HCT116 (cell line): ENCODE data around the gene NAXE. TPM values are rescaled to one million over a fixed set of nuclear protein-coding genes. Genes with fewer than 3 reads are reported as not detected.

Experiments
- ATAC-seq: fragments of 200-7000 bp; cut with Tn5 transposase; 2 replicates; pipeline ENCODE4 v1.9.1; 2020; ENCODE audit warnings: mild to moderate bottlenecking, moderate library complexity
- BruUV-seq: library from RNA; stranded (reverse); fragments of 400-500 nt; replicated peaks from 2 replicates; lab custom pipeline; 2021; lab: Mats Ljungman, UMichigan
- CTCF ChIA-PET: fragments of 300-600 bp; sonication (Branson Sonifier 250); formaldehyde crosslinking; loops from one replicate; lab custom pipeline; 2021; ENCODE audit warnings: antibody characterized with exemption; lab: Charles Lee
- POLR2A ChIA-PET: fragments of 300-600, 350-600 bp; sonication (Branson Sonifier 250); formaldehyde crosslinking; loops from one replicate; lab custom pipeline; 2021; ENCODE audit warnings: antibody characterized with exemption; lab: Charles Lee
- RAD21 ChIA-PET, 2 experiments: fragments of 300-600 bp; sonication (Branson Sonifier 250); formaldehyde crosslinking; loops; one replicate each; lab custom pipeline; 2023; ENCODE audit warnings: low total read pairs in 2 of 2; ENCODE audit not compliant: uncharacterized antibody in 2 of 2, unreplicated experiment in 2 of 2, low non-redundant PET in 1 of 2; lab: Charles Lee
- DNase-seq: peaks from one replicate; pipeline ENCODE4 v3.0.0-alpha.2; 2010; ENCODE audit warnings: low read depth, low spot score
- H2AFZ ChIP-seq: fragments of 200-600 bp; shearing (Covaris generic), sonication (generic); 2 replicates; pipeline ENCODE4 v1.6.1; 2017; ENCODE audit warnings: low read depth, mixed run types, mixed read lengths, antibody characterized with exemption, low read length; ENCODE audit not compliant: poor library complexity, severe bottlenecking
- H3K27ac ChIP-seq: 2 replicates; pipeline ENCODE4 v1.5.1; 2012; ENCODE audit warnings: low read depth, low read length
- H3K27me3 ChIP-seq: fragments of 200-600 bp; sonication (generic); 2 replicates; pipeline ENCODE4 v1.6.1; 2016; ENCODE audit warnings: mixed run types, low read length, mixed read lengths; ENCODE audit not compliant: insufficient read depth
- H3K36me3 ChIP-seq, 2 experiments: fragments of 200-500 bp in 1 of 2; fragments of 200-600 bp in 1 of 2; sonication (Bioruptor generic) in 1 of 2; sonication (generic) in 1 of 2; 2 replicates each; pipeline versions ENCODE4 v1.5.1 to v1.6.1; 2014 to 2016; ENCODE audit warnings: low read length in 2 of 2, inconsistent platforms in 1 of 2, mixed read lengths in 1 of 2, mixed run types in 1 of 2; ENCODE audit not compliant: insufficient read depth in 2 of 2, control insufficient read depth in 1 of 2
- H3K4me1 ChIP-seq, 2 experiments: fragments of 200-600 bp in 1 of 2; sonication (generic) in 1 of 2; 2 replicates each; pipeline versions ENCODE4 v1.5.1 to v1.6.1; 2012 to 2017; ENCODE audit warnings: low read length in 2 of 2, inconsistent platforms in 1 of 2, mild to moderate bottlenecking in 1 of 2, mixed read lengths in 1 of 2, mixed run types in 1 of 2, moderate library complexity in 1 of 2; ENCODE audit not compliant: insufficient read depth in 2 of 2, control insufficient read depth in 1 of 2
- H3K4me2 ChIP-seq: fragments of 200-600 bp; sonication (generic); 2 replicates; pipeline ENCODE4 v1.6.1; 2017; ENCODE audit warnings: mixed run types, low read length, mixed read lengths
- H3K4me3 ChIP-seq, 2 experiments: fragments of 200-600 bp in 1 of 2; sonication (generic) in 1 of 2; replicated peaks in 1 of 2; 2 replicates each; pipeline ENCODE4 v1.5.1; 2011 to 2016; ENCODE audit warnings: low read length in 2 of 2, control low read depth in 1 of 2, low read depth in 1 of 2, mild to moderate bottlenecking in 1 of 2, mixed read lengths in 1 of 2, mixed run types in 1 of 2
- H3K79me2 ChIP-seq: fragments of 200-600 bp; sonication (generic); 2 replicates; pipeline ENCODE4 v1.6.1; 2017; ENCODE audit warnings: mild to moderate bottlenecking, mixed run types, low read length, moderate library complexity, mixed read lengths; ENCODE audit not compliant: insufficient read depth
- H3K9ac ChIP-seq: fragments of 200-600 bp; sonication (generic); 2 replicates; pipeline ENCODE4 v1.6.1; 2016; ENCODE audit warnings: low read length, mixed read lengths
- H3K9me2 ChIP-seq: fragments of 200-600 bp; sonication (generic), shearing (Covaris generic); 2 replicates; pipeline ENCODE4 v1.6.1; 2017; ENCODE audit warnings: mixed run types, mild to moderate bottlenecking, moderate library complexity; ENCODE audit not compliant: insufficient read depth
- H3K9me3 ChIP-seq, 2 experiments: fragments of 200-500 bp in 1 of 2; fragments of 200-600 bp in 1 of 2; sonication (Bioruptor generic) in 1 of 2; sonication (generic) in 1 of 2; 2 replicates each; pipeline ENCODE4 v1.6.1; 2014 to 2017; ENCODE audit warnings: low read length in 2 of 2, mixed read lengths in 2 of 2, inconsistent platforms in 1 of 2, low read depth in 1 of 2, mild to moderate bottlenecking in 1 of 2, mixed run types in 1 of 2, moderate library complexity in 1 of 2; ENCODE audit not compliant: control insufficient read depth in 1 of 2, insufficient read depth in 1 of 2
- H4K20me1 ChIP-seq: fragments of 200-600 bp; sonication (generic), shearing (Covaris generic); 2 replicates; pipeline ENCODE4 v1.6.1; 2017; ENCODE audit warnings: mixed run types, mild to moderate bottlenecking, moderate library complexity; ENCODE audit not compliant: insufficient read depth
- CBX3 ChIP-seq: IDR thresholded peaks from 2 replicates; pipeline ENCODE4 v1.6.1; 2012; ENCODE audit warnings: low read depth
- EGR1 ChIP-seq: IDR thresholded peaks from 2 replicates; pipeline ENCODE4 v1.6.1; 2012; ENCODE audit warnings: low read depth
- ELF1 ChIP-seq: IDR thresholded peaks from 2 replicates; pipeline ENCODE4 v1.6.1; 2012; ENCODE audit warnings: low read depth, borderline replicate concordance
- EZH2 ChIP-seq: fragments of 200-600 bp; sonication (generic); IDR thresholded peaks from 2 replicates; pipeline ENCODE4 v1.6.1; 2017; ENCODE audit warnings: antibody characterized with exemption, mixed run types
- JUND ChIP-seq: IDR thresholded peaks from 2 replicates; pipeline ENCODE4 v1.6.1; 2012
- SIN3A ChIP-seq: IDR thresholded peaks from 2 replicates; pipeline ENCODE4 v1.6.1; 2012; ENCODE audit warnings: low read depth
- SRF ChIP-seq: IDR thresholded peaks from 2 replicates; pipeline ENCODE4 v1.6.1; 2012; ENCODE audit warnings: low read depth
- TCF7L2 ChIP-seq: IDR thresholded peaks from 2 replicates; pipeline ENCODE4 v1.7.0; 2011; ENCODE audit warnings: borderline replicate concordance, inconsistent platforms; ENCODE audit not compliant: insufficient read depth, insufficient read length; ENCODE audit errors: extremely low read depth
- YY1 ChIP-seq: IDR thresholded peaks from 2 replicates; pipeline ENCODE4 v1.6.1; 2011; ENCODE audit warnings: low read length, low read depth, moderate library complexity, mild to moderate bottlenecking; ENCODE audit not compliant: insufficient replicate concordance; ENCODE audit errors: extremely low read depth
- ZFX ChIP-seq: fragments of 450-650 bp; IDR thresholded peaks from 2 replicates; pipeline ENCODE4 v1.6.1; 2017
- ZNF274 ChIP-seq: fragments of 200-500 bp; sonication (Bioruptor generic); IDR thresholded peaks from 2 replicates; pipeline ENCODE4 v1.6.1; 2014; ENCODE audit warnings: mild to moderate bottlenecking, low read depth, low read length, inconsistent platforms
- intact Hi-C: fragments of 100-400 bp; cut with micrococcal nuclease; formaldehyde crosslinking; loops from 2 replicates; pipeline ENCODE4 v1.10.0; 2022
- total RNA-seq: library from RNA; stranded (reverse); gene quantifications from one replicate; pipeline ENCODE4 v1.2.1, GENCODE V29; 2021; ENCODE audit not compliant: unreplicated experiment
- TF ChIP-seq, protein P1 (sequence below): IDR thresholded peaks from 2 replicates; pipeline ENCODE4 v1.6.1; 2011; ENCODE audit warnings: mild to moderate bottlenecking, low read length, moderate library complexity; ENCODE audit not compliant: insufficient replicate concordance; ENCODE audit errors: extremely low read depth
- TF ChIP-seq, protein P2 (sequence below): IDR thresholded peaks from 2 replicates; pipeline ENCODE4 v1.6.1; 2012
- TF ChIP-seq, protein P3 (sequence below): IDR thresholded peaks from 2 replicates; pipeline ENCODE4 v1.6.1; 2012; ENCODE audit warnings: low read depth

The NAXE gene
- total RNA-seq, 1 experiment from 2014 or later, result 139 TPM

DNA sequence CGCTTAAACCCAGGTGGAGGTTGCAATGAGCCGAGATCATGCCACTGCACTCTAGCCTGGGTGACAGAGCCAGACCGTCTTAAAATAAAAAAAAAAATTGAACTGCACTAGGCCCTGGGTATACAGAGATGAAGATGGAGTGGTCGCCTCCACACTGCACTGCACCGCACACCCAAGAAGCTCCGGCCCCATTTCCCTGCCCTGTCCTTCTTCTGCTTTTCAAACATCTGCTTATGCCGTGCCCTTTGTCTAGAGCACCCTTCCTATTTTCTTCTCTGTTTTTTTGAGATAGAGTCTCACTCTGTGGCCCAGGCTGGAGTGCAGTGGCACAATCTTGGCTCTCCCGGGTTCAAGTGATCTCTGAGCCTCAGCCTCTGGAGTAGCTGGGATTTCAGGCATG lies 36.6 kb upstream of the NAXE start:
- Histone ChIP-seq H3K27me3 (no peaks in the 10 kb centered on the region), H4K20me1 (no peaks in the 10 kb centered on the region), H3K4me1 (peaks cover 0 to 17% of the 10 kb centered on the region in 2 experiments; a peak in 2 of 4 replicates), H3K9ac (no peak overlapping the region), H3K79me2 (no peaks in the 10 kb centered on the region), H3K9me2 (no peaks in the 10 kb centered on the region), H3K4me3 (no peak overlapping the region), H2AFZ (no peak overlapping the region), H3K4me2 (no peak overlapping the region), H3K27ac (no peak overlapping the region), H3K36me3 (peaks cover 8 to 22% of the 10 kb centered on the region in 2 experiments; a peak in 3 of 4 replicates), H3K9me3 (no peaks in the 10 kb centered on the region)
- POLR2A ChIA-PET, result no interaction called here
- CTCF ChIA-PET, result no interaction called here
- DNase-seq (no peak), ATAC-seq (no peak)
- no peak for TF ChIP-seq EGR1
- TF ChIP-seq EZH2, result no peak
- TF ChIP-seq, protein P1, sequence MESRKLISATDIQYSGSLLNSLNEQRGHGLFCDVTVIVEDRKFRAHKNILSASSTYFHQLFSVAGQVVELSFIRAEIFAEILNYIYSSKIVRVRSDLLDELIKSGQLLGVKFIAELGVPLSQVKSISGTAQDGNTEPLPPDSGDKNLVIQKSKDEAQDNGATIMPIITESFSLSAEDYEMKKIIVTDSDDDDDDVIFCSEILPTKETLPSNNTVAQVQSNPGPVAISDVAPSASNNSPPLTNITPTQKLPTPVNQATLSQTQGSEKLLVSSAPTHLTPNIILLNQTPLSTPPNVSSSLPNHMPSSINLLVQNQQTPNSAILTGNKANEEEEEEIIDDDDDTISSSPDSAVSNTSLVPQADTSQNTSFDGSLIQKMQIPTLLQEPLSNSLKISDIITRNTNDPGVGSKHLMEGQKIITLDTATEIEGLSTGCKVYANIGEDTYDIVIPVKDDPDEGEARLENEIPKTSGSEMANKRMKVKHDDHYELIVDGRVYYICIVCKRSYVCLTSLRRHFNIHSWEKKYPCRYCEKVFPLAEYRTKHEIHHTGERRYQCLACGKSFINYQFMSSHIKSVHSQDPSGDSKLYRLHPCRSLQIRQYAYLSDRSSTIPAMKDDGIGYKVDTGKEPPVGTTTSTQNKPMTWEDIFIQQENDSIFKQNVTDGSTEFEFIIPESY, result no peak
- no peak for TF ChIP-seq JUND
- TF ChIP-seq, protein P2, sequence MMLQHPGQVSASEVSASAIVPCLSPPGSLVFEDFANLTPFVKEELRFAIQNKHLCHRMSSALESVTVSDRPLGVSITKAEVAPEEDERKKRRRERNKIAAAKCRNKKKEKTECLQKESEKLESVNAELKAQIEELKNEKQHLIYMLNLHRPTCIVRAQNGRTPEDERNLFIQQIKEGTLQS, result no peak
- TF ChIP-seq SIN3A, result no peak
- no peak for TF ChIP-seq SRF
- TF ChIP-seq, protein P3, sequence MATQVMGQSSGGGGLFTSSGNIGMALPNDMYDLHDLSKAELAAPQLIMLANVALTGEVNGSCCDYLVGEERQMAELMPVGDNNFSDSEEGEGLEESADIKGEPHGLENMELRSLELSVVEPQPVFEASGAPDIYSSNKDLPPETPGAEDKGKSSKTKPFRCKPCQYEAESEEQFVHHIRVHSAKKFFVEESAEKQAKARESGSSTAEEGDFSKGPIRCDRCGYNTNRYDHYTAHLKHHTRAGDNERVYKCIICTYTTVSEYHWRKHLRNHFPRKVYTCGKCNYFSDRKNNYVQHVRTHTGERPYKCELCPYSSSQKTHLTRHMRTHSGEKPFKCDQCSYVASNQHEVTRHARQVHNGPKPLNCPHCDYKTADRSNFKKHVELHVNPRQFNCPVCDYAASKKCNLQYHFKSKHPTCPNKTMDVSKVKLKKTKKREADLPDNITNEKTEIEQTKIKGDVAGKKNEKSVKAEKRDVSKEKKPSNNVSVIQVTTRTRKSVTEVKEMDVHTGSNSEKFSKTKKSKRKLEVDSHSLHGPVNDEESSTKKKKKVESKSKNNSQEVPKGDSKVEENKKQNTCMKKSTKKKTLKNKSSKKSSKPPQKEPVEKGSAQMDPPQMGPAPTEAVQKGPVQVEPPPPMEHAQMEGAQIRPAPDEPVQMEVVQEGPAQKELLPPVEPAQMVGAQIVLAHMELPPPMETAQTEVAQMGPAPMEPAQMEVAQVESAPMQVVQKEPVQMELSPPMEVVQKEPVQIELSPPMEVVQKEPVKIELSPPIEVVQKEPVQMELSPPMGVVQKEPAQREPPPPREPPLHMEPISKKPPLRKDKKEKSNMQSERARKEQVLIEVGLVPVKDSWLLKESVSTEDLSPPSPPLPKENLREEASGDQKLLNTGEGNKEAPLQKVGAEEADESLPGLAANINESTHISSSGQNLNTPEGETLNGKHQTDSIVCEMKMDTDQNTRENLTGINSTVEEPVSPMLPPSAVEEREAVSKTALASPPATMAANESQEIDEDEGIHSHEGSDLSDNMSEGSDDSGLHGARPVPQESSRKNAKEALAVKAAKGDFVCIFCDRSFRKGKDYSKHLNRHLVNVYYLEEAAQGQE, result no peak
- no peak for TF ChIP-seq ZFX
- TF ChIP-seq ZNF274, result no peak
- TF ChIP-seq YY1, result no peak
- no peak for TF ChIP-seq TCF7L2
- no peak for TF ChIP-seq ELF1
- no peak for TF ChIP-seq CBX3
- intact Hi-C loops, result loop anchor here (5.0 kb wide), 1 partner anchor 43 kb away; no protein-coding TSS in a partner anchor
- RAD21 ChIA-PET, result no interaction called here
- BruUV-seq, result no TSS peak
